T47D (cell line): ENCODE data around the gene GUCA1C.

Experiments used
- DNase-seq, 2 experiments: peaks; one replicate each; pipeline versions ENCODE4 v3.0.0 to v3.0.0-alpha.2; 2011 to 2012; ENCODE audit warnings: low read depth in 1 of 2, low spot score in 1 of 2
- JUND ChIP-seq: IDR thresholded peaks from 2 replicates; pipeline ENCODE4 v1.6.1; 2012; ENCODE audit warnings: low read depth
- in situ Hi-C: cut with HindIII; loops from 2 replicates; pipeline ENCODE4 v1.10.0; 2016; ENCODE audit warnings: low sequenced_read_pairs, low pct_unique_long_range_greater_than_20kb

GUCA1C gene

GRCh38 chr3:108891833-108892232, 61.8 kb downstream of the GUCA1C start:
- DNase-seq: no peak
- in situ Hi-C loops: no loop called here
- no peak for TF ChIP-seq JUND

- in situ Hi-C loops: no loop called here
- no peak for TF ChIP-seq JUND
- no peak for DNase-seq
Measured at GRCh38 chr3:108887777-108888176, 65.9 kb downstream of the GUCA1C start.

- no peak for TF ChIP-seq JUND
- in situ Hi-C loops: no loop called here
- DNase-seq: no peak
Measured at GRCh38 chr3:108887121-108887520, 66.6 kb downstream of the GUCA1C start.

- no peak for TF ChIP-seq JUND
- in situ Hi-C loops: no loop called here
- DNase-seq: no peak
Measured at GRCh38 chr3:108883373-108883772, 70.3 kb downstream of the GUCA1C start.

GRCh38 chr3:108882762-108883161, 70.9 kb downstream of the GUCA1C start:
- no peak for DNase-seq
- no peak for TF ChIP-seq JUND
- in situ Hi-C loops: no loop called here

GRCh38 chr3:108879915-108880314, 73.8 kb downstream of the GUCA1C start:
- in situ Hi-C loops: no loop called here
- TF ChIP-seq JUND: no peak
- DNase-seq: peak in 1 of 2 experiments; percentile 44

GRCh38 chr3:108877901-108878300, 75.8 kb downstream of the GUCA1C start:
- DNase-seq: no peak
- no peak for TF ChIP-seq JUND
- in situ Hi-C loops: no loop called here

GRCh38 chr3:108863799-108864135, 89.9 kb downstream of the GUCA1C start:
- no peak for DNase-seq
- no peak for TF ChIP-seq JUND
- in situ Hi-C loops: no loop called here

- in situ Hi-C loops: no loop called here
- no peak for DNase-seq
- TF ChIP-seq JUND: no peak
Measured at GRCh38 chr3:108862865-108863798, 90.5 kb downstream of the GUCA1C start.

GRCh38 chr3:108861401-108861800, 92.3 kb downstream of the GUCA1C start:
- no peak for TF ChIP-seq JUND
- DNase-seq: no peak
- in situ Hi-C loops: no loop called here
